CD4-positive, alpha-beta T cell (primary cell): ENCODE measurements around the gene EVPLL. TPM values are rescaled to one million over a fixed set of nuclear protein-coding genes. Genes with fewer than 3 reads are reported as not detected.

Source experiments
- ATAC-seq: fragments of 200-7000 bp; cut with Tn5 transposase; one replicate; pipeline ENCODE4 v1.10.0; 2022; ENCODE audit warnings: mild to moderate bottlenecking; ENCODE audit not compliant: poor library complexity
- CTCF ChIA-PET: fragments of 350-600 bp; sonication (Branson Sonifier 250); formaldehyde crosslinking; loops from one replicate; lab custom pipeline; 2021; ENCODE audit warnings: antibody characterized with exemption, inconsistent platforms; lab: Charles Lee
- POLR2A ChIA-PET: fragments of 350-600 bp; sonication (Branson Sonifier 250); formaldehyde crosslinking; loops from one replicate; lab custom pipeline; 2021; ENCODE audit warnings: antibody characterized with exemption, inconsistent platforms; lab: Charles Lee
- DNase-seq, 14 experiments: peaks; one replicate each; pipeline ENCODE4 v3.0.0-alpha.2; 2013 to 2020; ENCODE audit warnings: mixed read lengths in 2 of 14
- H3K27ac ChIP-seq, 2 donors: one replicate each; pipeline versions ENCODE4 v1.5.1 to v1.7.0; 2013; ENCODE audit warnings: low read length in 2 of 2, low read depth in 1 of 2, mild to moderate bottlenecking in 1 of 2
- H3K27me3 ChIP-seq, 2 experiments: 1 replicate in 1 of 2; 2 replicates in 1 of 2; pipeline versions ENCODE4 v1.6.1 to v1.7.0; 2013; ENCODE audit warnings: low read length in 2 of 2, control low read depth in 1 of 2, mild to moderate bottlenecking in 1 of 2, moderate library complexity in 1 of 2; ENCODE audit not compliant: insufficient read depth in 2 of 2, control insufficient read depth in 1 of 2
- H3K36me3 ChIP-seq: one replicate; pipeline ENCODE4 v1.6.1; 2013; ENCODE audit warnings: low read length, control low read depth; ENCODE audit not compliant: insufficient read depth
- H3K4me1 ChIP-seq: one replicate; pipeline ENCODE4 v1.6.1; 2013; ENCODE audit warnings: low read length, control low read depth; ENCODE audit not compliant: insufficient read depth
- H3K4me3 ChIP-seq: one replicate; pipeline ENCODE4 v1.5.1; 2013; ENCODE audit warnings: mild to moderate bottlenecking, low read length, moderate library complexity
- H3K9me3 ChIP-seq, 2 experiments: 1 replicate in 1 of 2; 2 replicates in 1 of 2; pipeline versions ENCODE4 v1.6.1 to v1.7.0; 2013; ENCODE audit warnings: low read length in 2 of 2, mild to moderate bottlenecking in 2 of 2, control low read depth in 1 of 2, moderate library complexity in 1 of 2; ENCODE audit not compliant: control insufficient read depth in 1 of 2, insufficient read depth in 1 of 2
- H3K27ac Mint-ChIP-seq: one replicate; pipeline ENCODE4 v1.8.0; 2020; ENCODE audit warnings: mixed read lengths
- H3K27me3 Mint-ChIP-seq: one replicate; pipeline ENCODE4 v1.8.0; 2021; ENCODE audit warnings: mixed read lengths
- H3K36me3 Mint-ChIP-seq: one replicate; pipeline ENCODE4 v1.8.0; 2021; ENCODE audit warnings: low read depth, mixed read lengths
- H3K4me1 Mint-ChIP-seq: one replicate; pipeline ENCODE4 v1.8.0; 2021; ENCODE audit warnings: low read depth, mixed read lengths
- H3K4me3 Mint-ChIP-seq: one replicate; pipeline ENCODE4 v1.8.0; 2020; ENCODE audit warnings: mild to moderate bottlenecking, mixed read lengths
- H3K9me3 Mint-ChIP-seq: one replicate; pipeline ENCODE4 v1.8.0; 2020; ENCODE audit warnings: mixed read lengths
- intact Hi-C, 2 experiments: fragments of 100-400 bp; cut with DNase I in 1 of 2; cut with micrococcal nuclease in 1 of 2; formaldehyde crosslinking; loops; one replicate each; pipeline versions ENCODE4 v1.15.1 to v1.9.0; 2023 to 2025; cut with DNase I, micrococcal nuclease
- total RNA-seq, 174 experiments: library from RNA in 2 of 174; stranded (reverse) in 2 of 174; gene quantifications; one replicate each; pipeline ENCODE4 v1.2.3 and lab custom pipeline; 2021 to 2026
- TF ChIP-seq, protein P1 (sequence below): fragments of 200-600 bp; IDR thresholded peaks from one replicate; pipeline ENCODE4 v1.8.0; 2022; ENCODE audit warnings: antibody characterized with exemption, mild to moderate bottlenecking

The EVPLL gene
- total RNA-seq, 2 experiments from 2014 or later: not detected

DNA sequence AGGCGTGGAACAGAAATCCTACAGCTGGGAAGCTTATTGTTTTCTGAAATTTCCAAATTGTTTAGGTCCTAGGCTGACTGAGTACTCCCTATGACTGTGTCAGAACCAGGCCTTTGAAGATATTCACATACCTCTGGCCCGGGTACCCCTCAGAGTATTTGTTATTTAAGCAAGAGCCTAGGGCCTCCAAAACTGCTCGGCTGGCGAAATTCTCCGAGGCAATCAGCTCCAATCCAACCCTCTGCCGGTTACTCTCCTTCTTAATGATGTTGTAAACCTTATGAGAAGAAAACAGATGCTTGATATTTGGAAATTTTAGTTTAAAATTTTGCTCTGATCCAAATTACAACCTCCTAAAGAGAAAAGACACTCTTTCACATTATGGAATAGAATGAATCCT, 24.0 kb upstream of the EVPLL start:
- Mint-ChIP-seq H3K9me3 (no peaks in the 10 kb centered on the region), H3K4me3 (no peak overlapping the region), H3K27me3 (no peaks in the 10 kb centered on the region), H3K36me3 (peaks cover 40% of the 10 kb centered on the region), H3K27ac (no peak overlapping the region), H3K4me1 (no peaks in the 10 kb centered on the region)
- ChIA-PET CTCF (interaction anchor here (1.1 kb wide), 1 partner anchor 9 kb away, joined by 3 read pairs; no protein-coding TSS in a partner anchor), POLR2A (no interaction called here)
- no peak for ATAC-seq
- peaks cover 19% of the 10 kb centered on the region for H3K36me3 ChIP-seq
- H3K4me1 ChIP-seq: no peaks in the 10 kb centered on the region
- intact Hi-C loops: no loop called here
- no peaks in the 10 kb centered on the region for H3K27me3 ChIP-seq
- H3K9me3 ChIP-seq: no peaks in the 10 kb centered on the region
- DNase-seq: no peak
- TF ChIP-seq, protein P1, sequence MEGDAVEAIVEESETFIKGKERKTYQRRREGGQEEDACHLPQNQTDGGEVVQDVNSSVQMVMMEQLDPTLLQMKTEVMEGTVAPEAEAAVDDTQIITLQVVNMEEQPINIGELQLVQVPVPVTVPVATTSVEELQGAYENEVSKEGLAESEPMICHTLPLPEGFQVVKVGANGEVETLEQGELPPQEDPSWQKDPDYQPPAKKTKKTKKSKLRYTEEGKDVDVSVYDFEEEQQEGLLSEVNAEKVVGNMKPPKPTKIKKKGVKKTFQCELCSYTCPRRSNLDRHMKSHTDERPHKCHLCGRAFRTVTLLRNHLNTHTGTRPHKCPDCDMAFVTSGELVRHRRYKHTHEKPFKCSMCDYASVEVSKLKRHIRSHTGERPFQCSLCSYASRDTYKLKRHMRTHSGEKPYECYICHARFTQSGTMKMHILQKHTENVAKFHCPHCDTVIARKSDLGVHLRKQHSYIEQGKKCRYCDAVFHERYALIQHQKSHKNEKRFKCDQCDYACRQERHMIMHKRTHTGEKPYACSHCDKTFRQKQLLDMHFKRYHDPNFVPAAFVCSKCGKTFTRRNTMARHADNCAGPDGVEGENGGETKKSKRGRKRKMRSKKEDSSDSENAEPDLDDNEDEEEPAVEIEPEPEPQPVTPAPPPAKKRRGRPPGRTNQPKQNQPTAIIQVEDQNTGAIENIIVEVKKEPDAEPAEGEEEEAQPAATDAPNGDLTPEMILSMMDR: no peak
- H3K27ac ChIP-seq: no peak overlapping the region
- H3K4me3 ChIP-seq: no peak overlapping the region

DNA sequence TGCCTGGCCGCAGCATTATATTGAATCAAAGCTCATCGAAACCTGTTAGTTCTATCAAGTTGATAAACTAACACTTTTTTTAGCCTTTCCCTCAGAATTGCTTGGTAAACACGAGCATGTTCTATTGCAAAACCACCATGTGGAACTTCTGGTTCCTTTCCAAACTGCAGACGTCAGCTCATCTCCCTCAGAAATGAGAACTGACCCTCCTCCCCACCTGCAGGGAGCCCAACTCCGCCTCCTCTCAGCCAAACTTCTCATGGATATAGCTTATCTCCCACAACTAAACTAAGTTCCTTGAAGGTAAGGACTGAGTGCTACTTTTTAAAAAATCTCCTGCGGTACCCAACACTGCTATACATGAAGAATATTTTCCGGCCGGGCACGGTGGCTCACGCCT, 21.0 kb upstream of the EVPLL start:
- no peak overlapping the region for H3K27ac Mint-ChIP-seq
- H3K4me1 Mint-ChIP-seq: no peaks in the 10 kb centered on the region
- H3K27me3 Mint-ChIP-seq: no peaks in the 10 kb centered on the region
- peaks cover 33% of the 10 kb centered on the region for H3K36me3 Mint-ChIP-seq
- no peak overlapping the region for H3K27ac ChIP-seq
- H3K4me3 Mint-ChIP-seq: no peak overlapping the region
- ATAC-seq: no peak
- no peaks in the 10 kb centered on the region for H3K4me1 ChIP-seq
- no peak for DNase-seq
- CTCF ChIA-PET: no interaction called here
- peaks cover 19% of the 10 kb centered on the region for H3K36me3 ChIP-seq
- no peaks in the 10 kb centered on the region for H3K9me3 ChIP-seq
- no peak overlapping the region for H3K4me3 ChIP-seq
- H3K9me3 Mint-ChIP-seq: no peaks in the 10 kb centered on the region
- POLR2A ChIA-PET: no interaction called here
- H3K27me3 ChIP-seq: no peaks in the 10 kb centered on the region
- intact Hi-C loops: no loop called here
- TF ChIP-seq, protein P1: no peak

DNA sequence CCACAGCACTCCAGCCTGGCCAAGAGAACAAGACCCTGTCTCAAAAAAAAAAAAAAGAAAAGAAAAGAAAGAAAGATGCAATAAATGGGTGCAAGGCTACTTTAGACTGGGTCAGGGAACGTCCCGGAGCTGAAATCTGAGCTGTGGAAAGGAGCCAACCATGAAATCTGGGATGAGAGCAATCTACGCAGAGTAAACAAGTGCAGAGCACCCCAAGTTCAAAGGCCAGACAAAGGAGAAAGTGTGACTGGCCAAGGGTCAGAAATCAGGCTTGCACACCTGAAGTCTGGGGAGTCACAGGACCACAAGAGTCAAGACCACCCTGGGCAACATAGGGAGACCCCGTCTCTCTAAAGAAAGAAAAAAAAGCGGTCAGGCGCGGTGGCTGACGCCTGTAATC, 17.1 kb upstream of the EVPLL start:
- Mint-ChIP-seq H3K4me3 (peak overlapping the region; percentile 40), H3K4me1 (peaks cover 18% of the 10 kb centered on the region), H3K27ac (no peak overlapping the region), H3K36me3 (peaks cover 7% of the 10 kb centered on the region), H3K9me3 (no peaks in the 10 kb centered on the region), H3K27me3 (no peaks in the 10 kb centered on the region)
- no peak overlapping the region for H3K4me3 ChIP-seq
- POLR2A ChIA-PET: no interaction called here
- intact Hi-C loops: no loop called here
- no peaks in the 10 kb centered on the region for H3K27me3 ChIP-seq
- no peaks in the 10 kb centered on the region for H3K36me3 ChIP-seq
- peaks cover 16% of the 10 kb centered on the region for H3K4me1 ChIP-seq
- H3K9me3 ChIP-seq: no peaks in the 10 kb centered on the region
- no peak for ATAC-seq
- TF ChIP-seq, protein P1: no peak
- CTCF ChIA-PET: no interaction called here
- no peak overlapping the region for H3K27ac ChIP-seq
- DNase-seq: no peak
